GM12878 (cell line): Measurements from ENCODE around the gene CCER1. TPM values are rescaled to one million over a fixed set of nuclear protein-coding genes. Genes with fewer than 3 reads are reported as not detected.

Experiments used
- ATAC-seq: fragments of 200-7000 bp; cut with Tn5 transposase; 3 replicates; pipeline ENCODE4 v1.9.1; 2020; ENCODE audit warnings: mild to moderate bottlenecking, moderate library complexity
- BruUV-seq: library from RNA; stranded (reverse); fragments of 400-500 nt; replicated peaks from 2 replicates; lab custom pipeline; 2021; lab: Mats Ljungman, UMichigan
- CTCF ChIA-PET: fragments of 300-600 bp; sonication (Branson Sonifier 250); formaldehyde crosslinking; extraction: SDS; loops from one replicate; lab custom pipeline; 2021; ENCODE audit warnings: inconsistent platforms; lab: Yijun Ruan, JAX
- POLR2A ChIA-PET: fragments of 350-600 bp; formaldehyde crosslinking; extraction: SDS; loops from one replicate; lab custom pipeline; 2021; ENCODE audit warnings: inconsistent platforms; lab: Charles Lee
- RAD21 ChIA-PET: fragments of 300-600 bp; sonication (Branson Sonifier 250); formaldehyde crosslinking; loops from one replicate; lab custom pipeline; 2023; ENCODE audit warnings: antibody characterized with exemption; ENCODE audit not compliant: unreplicated experiment; lab: Charles Lee
- SMC1A ChIA-PET: fragments of 300-600 bp; sonication (Branson Sonifier 250); formaldehyde crosslinking; loops from one replicate; lab custom pipeline; 2023; ENCODE audit not compliant: unreplicated experiment, uncharacterized antibody; lab: Charles Lee
- DNase-seq: peaks from one replicate; pipeline ENCODE4 v3.0.0-alpha.2; 2011; ENCODE audit warnings: low read depth, low spot score
- FAIRE-seq: peaks from 3 replicates; lab custom pipeline; 2011; peaks lifted over from hg19 to GRCh38; lab: Jason Lieb, UNC
- H2AFZ ChIP-seq: 2 replicates; pipeline ENCODE4 v1.6.0; 2011; ENCODE audit warnings: low read depth, low read length, control low read depth; ENCODE audit not compliant: control insufficient read depth
- H3K27ac ChIP-seq: 2 replicates; pipeline ENCODE4 v1.5.1; 2011; ENCODE audit warnings: control low read depth; ENCODE audit not compliant: control insufficient read depth, insufficient read depth
- H3K27me3 ChIP-seq, 2 experiments: replicated peaks in 1 of 2; 2 replicates each; pipeline versions ENCODE4 v1.6.0 to v1.6.1; 2011; ENCODE audit warnings: low read length in 1 of 2; ENCODE audit not compliant: control insufficient read depth in 2 of 2, insufficient read depth in 2 of 2
- H3K36me3 ChIP-seq, 2 experiments: 2 replicates each; pipeline ENCODE4 v1.5.1; 2011; ENCODE audit warnings: low read length in 1 of 2; ENCODE audit not compliant: control insufficient read depth in 2 of 2, insufficient read depth in 2 of 2
- H3K4me1 ChIP-seq: 2 replicates; pipeline ENCODE4 v1.6.1; 2011; ENCODE audit warnings: mild to moderate bottlenecking, low read length, moderate library complexity, mixed read lengths; ENCODE audit not compliant: control insufficient read depth, insufficient read depth
- H3K4me2 ChIP-seq: 2 replicates; pipeline ENCODE4 v1.6.0; 2011; ENCODE audit warnings: control low read depth; ENCODE audit not compliant: control insufficient read depth, insufficient read depth
- H3K4me3 ChIP-seq: fragments of 200-600 bp; sonication (generic); 2 replicates; pipeline ENCODE4 v1.5.1; 2016
- H3K79me2 ChIP-seq: 2 replicates; pipeline ENCODE4 v1.6.0; 2011; ENCODE audit warnings: low read length; ENCODE audit not compliant: control insufficient read depth, insufficient read depth
- H3K9ac ChIP-seq: 2 replicates; pipeline ENCODE4 v1.8.0; 2011; ENCODE audit warnings: low read length, control low read depth, mixed read lengths; ENCODE audit not compliant: control insufficient read depth, insufficient read depth
- H3K9me3 ChIP-seq: replicated peaks from 3 replicates; pipeline ENCODE4 v1.5.1; 2011; ENCODE audit warnings: mild to moderate bottlenecking, low read length; ENCODE audit not compliant: control insufficient read depth, insufficient read depth
- H4K20me1 ChIP-seq: 2 replicates; pipeline ENCODE4 v1.6.0; 2011; ENCODE audit not compliant: control insufficient read depth, insufficient read depth
- BRCA1 ChIP-seq: IDR thresholded peaks from 2 replicates; pipeline ENCODE4 v1.6.1; 2011; ENCODE audit warnings: low read depth, low read length, improper control_type of control experiment
- EP300 ChIP-seq, 2 experiments: fragments of 150-350 bp in 1 of 2; IDR thresholded peaks; 2 replicates each; pipeline ENCODE4 v1.6.1; 2011 to 2012; ENCODE audit warnings: low read depth in 2 of 2, low read length in 2 of 2, borderline replicate concordance in 1 of 2, improper control_type of control experiment in 1 of 2, inconsistent platforms in 1 of 2; ENCODE audit not compliant: control insufficient read depth in 1 of 2
- IKZF1 ChIP-seq: fragments of 450-650 bp; conservative IDR thresholded peaks from 2 replicates; pipeline ENCODE4 v1.6.1; 2017; ENCODE audit warnings: antibody characterized with exemption, mild to moderate bottlenecking
- MEF2A ChIP-seq: IDR thresholded peaks from 2 replicates; pipeline ENCODE4 v1.6.1; 2011; ENCODE audit warnings: low read depth, mild to moderate bottlenecking, low read length, moderate library complexity; ENCODE audit not compliant: insufficient read depth
- MXI1 ChIP-seq: fragments of 150-350 bp; IDR thresholded peaks from 2 replicates; pipeline ENCODE4 v1.6.1; 2011; ENCODE audit warnings: low read depth, mild to moderate bottlenecking, inconsistent platforms, low read length, improper control_type of control experiment
- POLR2A ChIP-seq: IDR thresholded peaks from 2 replicates; pipeline ENCODE4 v1.6.1; 2011; ENCODE audit warnings: low read depth, mild to moderate bottlenecking, low read length
- RAD21 ChIP-seq: IDR thresholded peaks from 2 replicates; pipeline ENCODE4 v1.6.1; 2011; ENCODE audit warnings: mild to moderate bottlenecking, low read depth, low read length, moderate library complexity; ENCODE audit not compliant: insufficient read depth
- SPI1 ChIP-seq: IDR thresholded peaks from 2 replicates; pipeline ENCODE4 v1.6.1; 2011; ENCODE audit warnings: low read depth, mild to moderate bottlenecking, low read length, moderate library complexity, borderline replicate concordance; ENCODE audit not compliant: insufficient read depth
- SREBF2 ChIP-seq: IDR thresholded peaks from 2 replicates; pipeline ENCODE4 v1.6.1; 2012; ENCODE audit warnings: mild to moderate bottlenecking, low read length
- SRF ChIP-seq, 2 experiments: IDR thresholded peaks; 2 replicates each; pipeline ENCODE4 v1.6.1; 2011; ENCODE audit warnings: low read depth in 2 of 2, low read length in 2 of 2, mild to moderate bottlenecking in 1 of 2, moderate library complexity in 1 of 2
- TCF12 ChIP-seq: IDR thresholded peaks from 2 replicates; pipeline ENCODE4 v1.6.1; 2011; ENCODE audit warnings: low read depth, mild to moderate bottlenecking, low read length
- ZBED1 ChIP-seq: IDR thresholded peaks from 2 replicates; pipeline ENCODE4 v1.6.1; 2016; ENCODE audit warnings: borderline replicate concordance
- ZNF24 ChIP-seq: fragments of 450-650 bp; IDR thresholded peaks from 2 replicates; pipeline ENCODE4 v1.6.1; 2017; ENCODE audit warnings: antibody characterized with exemption, mild to moderate bottlenecking
- in situ Hi-C: fragments of 300-500 bp; cut with MboI; formaldehyde crosslinking; loops from 9 replicates; pipeline ENCODE4 v1.14.3; 2018; ENCODE audit warnings: mixed read lengths
- intact Hi-C: fragments of 100-400 bp; cut with micrococcal nuclease; formaldehyde crosslinking; loops from one replicate; pipeline ENCODE4 v1.14.2; 2022; ENCODE audit not compliant: unreplicated experiment
- polyA plus RNA-seq, 11 experiments: library from polyadenylated mRNA; depleted of rRNA in 4 of 11; unstranded in 6 of 11; stranded (reverse) in 5 of 11; fragments of >200 nt; fragmentation: Nextera tagmentation in 4 of 11; fragmentation: Illumina TruSeq in 1 of 11; extraction: Ambion mirVana in 4 of 11; extraction: Trizol in 1 of 11; gene quantifications; 1 replicate in 1 of 11; 2 replicates in 10 of 11; pipeline versions ENCODE4 v1.2.1 to v1.2.3, GENCODE V29; 2011 to 2016; ENCODE audit warnings: inconsistent platforms in 2 of 11, missing spikeins in 2 of 11, low read depth in 1 of 11
- total RNA-seq, 4 experiments: library from RNA; depleted of rRNA in 3 of 4; stranded (reverse); fragments of >200 nt in 3 of 4; fragmentation: Illumina TruSeq in 1 of 4; extraction: Trizol in 1 of 4; gene quantifications; 2 replicates each; pipeline versions ENCODE4 v1.2.1 to v1.2.3, GENCODE V29; 2013 to 2021
- TF ChIP-seq, protein P1 (sequence below): fragments of 150-350 bp; IDR thresholded peaks from 2 replicates; pipeline ENCODE4 v1.6.1; 2014; ENCODE audit warnings: mild to moderate bottlenecking, low read depth, low read length
- TF ChIP-seq, protein P2 (sequence below): fragments of 450-650 bp; IDR thresholded peaks from 2 replicates; pipeline ENCODE4 v1.6.1; 2016; ENCODE audit warnings: mild to moderate bottlenecking

Gene CCER1
- total and polyA plus RNA-seq, 10 of the 15 experiments (the other 5 are each of a cell fraction or from before 2014, with no cell fraction given): 0.01 TPM; not detected in 9

DNA sequence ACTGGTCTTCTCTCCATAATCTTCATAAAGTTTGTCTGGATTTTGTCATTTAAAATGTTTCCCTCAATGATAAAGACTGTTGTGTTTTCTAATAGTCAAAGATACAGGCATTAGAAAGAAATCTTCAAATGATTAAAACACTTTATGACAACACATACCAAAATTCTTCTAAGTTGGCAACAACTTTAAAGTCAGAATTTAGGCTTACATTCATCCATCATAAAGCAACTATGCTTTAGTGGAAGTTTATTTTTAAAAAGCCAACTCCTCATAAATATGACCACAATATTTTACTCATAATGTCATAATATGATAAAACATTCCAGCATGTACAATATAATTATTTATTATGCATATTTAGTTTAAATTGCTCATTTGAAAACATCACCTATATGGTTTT, 17.2 kb upstream of the CCER1 start:
- intact Hi-C loops (no loop called here), in situ Hi-C loops (no loop called here)
- Histone ChIP-seq H3K27ac (no peak overlapping the region), H3K4me3 (no peak overlapping the region), H3K4me1 (no peaks in the 10 kb centered on the region), H3K27me3 (no peaks in the 10 kb centered on the region), H4K20me1 (no peaks in the 10 kb centered on the region), H3K36me3 (no peaks in the 10 kb centered on the region), H3K4me2 (no peak overlapping the region), H3K9ac (no peak overlapping the region), H3K79me2 (no peaks in the 10 kb centered on the region), H2AFZ (no peak overlapping the region)
- ATAC-seq: no peak
- FAIRE-seq: no peak
- ChIA-PET POLR2A (no interaction called here), SMC1A (no interaction called here), CTCF (no interaction called here), RAD21 (no interaction called here)
- no TSS peak for BruUV-seq
- DNase-seq: no peak
- TF ChIP-seq EP300 (IDR thresholded peaks at IDR 0.05; ENCODE audit: borderline replicate concordance in 1 of 2, control insufficient read depth in 1 of 2, low read depth in 2 of 2, low read length in 2 of 2): no peak
- TF ChIP-seq POLR2A: no peak
- TF ChIP-seq, protein P1, sequence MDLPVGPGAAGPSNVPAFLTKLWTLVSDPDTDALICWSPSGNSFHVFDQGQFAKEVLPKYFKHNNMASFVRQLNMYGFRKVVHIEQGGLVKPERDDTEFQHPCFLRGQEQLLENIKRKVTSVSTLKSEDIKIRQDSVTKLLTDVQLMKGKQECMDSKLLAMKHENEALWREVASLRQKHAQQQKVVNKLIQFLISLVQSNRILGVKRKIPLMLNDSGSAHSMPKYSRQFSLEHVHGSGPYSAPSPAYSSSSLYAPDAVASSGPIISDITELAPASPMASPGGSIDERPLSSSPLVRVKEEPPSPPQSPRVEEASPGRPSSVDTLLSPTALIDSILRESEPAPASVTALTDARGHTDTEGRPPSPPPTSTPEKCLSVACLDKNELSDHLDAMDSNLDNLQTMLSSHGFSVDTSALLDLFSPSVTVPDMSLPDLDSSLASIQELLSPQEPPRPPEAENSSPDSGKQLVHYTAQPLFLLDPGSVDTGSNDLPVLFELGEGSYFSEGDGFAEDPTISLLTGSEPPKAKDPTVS: no peak
- no peak for TF ChIP-seq SREBF2
- no peak for TF ChIP-seq MXI1
- no peak for TF ChIP-seq MEF2A
- no peak for TF ChIP-seq SRF (IDR thresholded peaks at IDR 0.05; ENCODE audit: low read depth in 2 of 2, low read length in 2 of 2)
- no peak for TF ChIP-seq SPI1
- no peak for TF ChIP-seq TCF12
- TF ChIP-seq IKZF1: no peak
- no peak for TF ChIP-seq BRCA1
- TF ChIP-seq RAD21: no peak
- TF ChIP-seq, protein P2, sequence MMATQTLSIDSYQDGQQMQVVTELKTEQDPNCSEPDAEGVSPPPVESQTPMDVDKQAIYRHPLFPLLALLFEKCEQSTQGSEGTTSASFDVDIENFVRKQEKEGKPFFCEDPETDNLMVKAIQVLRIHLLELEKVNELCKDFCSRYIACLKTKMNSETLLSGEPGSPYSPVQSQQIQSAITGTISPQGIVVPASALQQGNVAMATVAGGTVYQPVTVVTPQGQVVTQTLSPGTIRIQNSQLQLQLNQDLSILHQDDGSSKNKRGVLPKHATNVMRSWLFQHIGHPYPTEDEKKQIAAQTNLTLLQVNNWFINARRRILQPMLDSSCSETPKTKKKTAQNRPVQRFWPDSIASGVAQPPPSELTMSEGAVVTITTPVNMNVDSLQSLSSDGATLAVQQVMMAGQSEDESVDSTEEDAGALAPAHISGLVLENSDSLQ: no peak
- TF ChIP-seq ZNF24: no peak
- no peak for TF ChIP-seq ZBED1
- TF ChIP-seq, all 136 proteins: peak for 0
- H3K9me3 ChIP-seq: no peaks in the 10 kb centered on the region
